Ectodermal cell (in vitro differentiated cells): ENCODE results near the gene KIF9.
"Not testable (repeated sequence)": the region's sequence is repeated elsewhere in the genome, so short reads cannot be mapped to it uniquely, and the experiment has no call there.

ENCODE experiments used
- H3K27ac ChIP-seq: 2 replicates; pipeline ENCODE4 v1.7.0; 2013; ENCODE audit warnings: mild to moderate bottlenecking, low read depth, low read length; ENCODE audit not compliant: insufficient read depth, poor library complexity, severe bottlenecking
- H3K27me3 ChIP-seq: 2 replicates; pipeline ENCODE4 v1.7.0; 2013; ENCODE audit warnings: mild to moderate bottlenecking, low read length; ENCODE audit not compliant: insufficient read depth, control insufficient read depth, poor library complexity, severe bottlenecking
- H3K36me3 ChIP-seq: one replicate; pipeline ENCODE4 v1.7.0; 2013; ENCODE audit warnings: low read length; ENCODE audit not compliant: control insufficient read depth, insufficient read depth
- H3K4me1 ChIP-seq: one replicate; pipeline ENCODE4 v1.7.0; 2013; ENCODE audit warnings: low read length; ENCODE audit not compliant: control insufficient read depth, insufficient read depth
- H3K4me3 ChIP-seq: 2 replicates; pipeline ENCODE4 v1.7.0; 2013; ENCODE audit warnings: low read depth, low read length, control low read depth; ENCODE audit not compliant: insufficient read depth
- H3K9me3 ChIP-seq: 2 replicates; pipeline ENCODE4 v1.7.0; 2013; ENCODE audit warnings: mild to moderate bottlenecking, low read length, moderate library complexity; ENCODE audit not compliant: control insufficient read depth
- WGBS, 2 experiments: methylation state at CpG; one replicate each; pipeline ENCODE4 v1.1.7; 2013; ENCODE audit warnings: missing lambda C conversion rate in 2 of 2; 5-methylcytosine and 5-hydroxymethylcytosine counted together

Gene KIF9

DNA sequence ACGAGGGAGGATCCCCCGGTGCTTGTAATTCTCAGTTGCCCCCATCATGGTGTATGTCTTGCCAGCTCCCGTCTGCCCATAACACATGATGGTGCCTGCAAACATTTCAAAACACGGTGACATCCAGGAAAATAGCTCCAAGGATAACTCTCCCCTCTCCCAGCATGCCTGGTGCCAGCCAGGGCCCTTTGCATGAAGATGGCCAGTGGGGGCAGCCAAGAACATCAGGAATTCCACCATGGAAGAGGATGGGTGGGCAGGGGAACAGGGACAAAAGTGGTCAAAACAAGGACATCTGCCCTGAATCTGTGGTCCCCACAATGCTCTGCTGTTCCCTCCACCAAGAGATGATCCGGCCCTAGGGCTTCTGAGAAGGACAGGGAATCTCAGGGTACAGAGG lies 9.0 kb downstream of the KIF9 start:
- no peaks in the 10 kb centered on the region for H3K9me3 ChIP-seq
- H3K36me3 ChIP-seq = no peaks in the 10 kb centered on the region
- H3K4me1 ChIP-seq = no peaks in the 10 kb centered on the region
- H3K27ac ChIP-seq = no peak overlapping the region
- H3K4me3 ChIP-seq = no peak overlapping the region
- no peaks in the 10 kb centered on the region for H3K27me3 ChIP-seq
- 91 to 96% methylated on average over 5 of the region's 5 CpGs for WGBS, 2 experiments

DNA sequence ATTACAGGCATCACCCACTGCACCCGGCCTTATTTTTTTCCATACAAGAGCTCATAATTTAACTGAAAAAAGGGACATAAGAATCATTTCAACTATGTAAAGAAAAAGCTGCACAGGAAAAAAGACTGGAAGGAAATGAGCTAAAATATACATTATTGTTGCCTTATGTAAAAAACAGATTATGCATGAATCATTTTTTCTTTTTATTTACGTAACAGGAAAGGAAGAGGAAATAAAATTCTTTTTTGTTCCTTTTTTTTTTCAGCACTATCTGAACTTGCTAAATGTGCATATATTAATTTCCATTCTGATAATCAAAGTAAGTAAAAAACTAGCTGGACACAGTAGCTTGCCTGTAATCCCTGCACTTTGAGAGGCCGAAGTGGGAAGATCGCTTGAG lies 12.1 kb downstream of the KIF9 start:
- 98 to 99% methylated on average over 3 of the region's 4 CpGs for WGBS, 2 experiments
- Histone ChIP-seq H3K36me3 (no peaks in the 10 kb centered on the region), H3K4me1 (no peaks in the 10 kb centered on the region), H3K9me3 (no peaks in the 10 kb centered on the region), H3K27ac (no peak overlapping the region), H3K4me3 (no peak overlapping the region), H3K27me3 (no peaks in the 10 kb centered on the region)

DNA sequence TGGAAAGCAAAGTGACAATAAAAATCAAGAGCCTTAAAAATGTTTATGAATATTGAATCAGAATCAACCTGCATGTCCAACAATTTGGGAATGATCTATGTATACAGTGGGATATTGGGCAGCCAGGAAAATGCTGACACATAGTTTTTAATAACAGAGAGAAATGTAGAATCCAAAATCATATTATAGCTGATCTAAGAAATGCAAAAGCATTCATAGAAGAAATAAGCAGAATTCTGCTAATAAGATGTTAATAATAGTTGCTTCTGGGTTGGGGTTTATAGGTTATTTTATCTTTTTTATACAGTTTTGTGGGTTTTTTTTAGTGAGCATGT lies 15.1 kb downstream of the KIF9 start:
- Histone ChIP-seq H3K27ac (no peak overlapping the region), H3K4me3 (no peak overlapping the region), H3K27me3 (no peaks in the 10 kb centered on the region)

DNA sequence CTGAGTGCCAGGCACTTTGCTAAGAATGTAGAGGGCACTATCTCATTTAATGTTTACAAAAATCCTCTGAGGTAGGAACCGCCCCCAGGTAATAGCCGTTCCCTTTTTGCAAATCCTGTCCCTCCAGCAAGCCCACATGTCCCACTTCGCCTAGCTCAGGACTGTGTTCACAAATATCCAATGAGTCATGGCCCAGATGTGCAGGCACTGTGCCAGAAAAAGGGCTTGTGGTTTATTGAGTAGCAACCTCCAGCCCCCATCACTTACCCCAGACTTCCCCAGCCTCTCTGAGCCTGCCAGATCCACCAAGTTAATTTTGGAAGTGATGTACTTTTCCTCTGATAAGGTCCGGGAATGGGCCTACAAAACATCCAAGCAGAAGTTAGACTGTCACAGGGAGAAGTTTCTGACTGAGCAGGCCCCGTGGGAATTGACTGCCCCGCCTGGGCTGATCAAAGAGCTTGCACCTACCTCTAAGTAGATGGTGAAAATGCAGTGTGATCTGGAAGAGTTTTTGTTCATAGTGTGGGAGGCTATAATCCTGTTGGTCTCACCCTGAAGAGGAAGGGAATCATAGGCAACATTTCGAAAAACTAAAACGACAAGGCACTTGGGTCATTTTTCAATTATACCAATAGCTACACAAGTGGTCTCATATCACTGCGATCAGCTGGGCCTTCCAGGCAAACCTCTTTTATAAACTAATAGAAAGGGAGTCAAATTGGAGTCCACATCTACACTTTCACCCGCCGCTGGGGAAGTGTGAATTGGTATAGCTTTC lies 15.7 kb downstream of the KIF9 start:
- Histone ChIP-seq H3K27ac (no peak overlapping the region), H3K36me3 (no peaks in the 10 kb centered on the region), H3K9me3 (no peaks in the 10 kb centered on the region), H3K4me1 (no peaks in the 10 kb centered on the region), H3K4me3 (no peak overlapping the region), H3K27me3 (no peaks in the 10 kb centered on the region)
- 91 to 95% methylated on average over 9 to 11 of the region's 11 CpGs for WGBS, 2 experiments

More for the DNA sequence above, 15.1 kb downstream of the KIF9 start:
- no peaks in the 10 kb centered on the region for H3K9me3 ChIP-seq
- H3K36me3 ChIP-seq = no peaks in the 10 kb centered on the region
- H3K4me1 ChIP-seq = no peaks in the 10 kb centered on the region

DNA sequence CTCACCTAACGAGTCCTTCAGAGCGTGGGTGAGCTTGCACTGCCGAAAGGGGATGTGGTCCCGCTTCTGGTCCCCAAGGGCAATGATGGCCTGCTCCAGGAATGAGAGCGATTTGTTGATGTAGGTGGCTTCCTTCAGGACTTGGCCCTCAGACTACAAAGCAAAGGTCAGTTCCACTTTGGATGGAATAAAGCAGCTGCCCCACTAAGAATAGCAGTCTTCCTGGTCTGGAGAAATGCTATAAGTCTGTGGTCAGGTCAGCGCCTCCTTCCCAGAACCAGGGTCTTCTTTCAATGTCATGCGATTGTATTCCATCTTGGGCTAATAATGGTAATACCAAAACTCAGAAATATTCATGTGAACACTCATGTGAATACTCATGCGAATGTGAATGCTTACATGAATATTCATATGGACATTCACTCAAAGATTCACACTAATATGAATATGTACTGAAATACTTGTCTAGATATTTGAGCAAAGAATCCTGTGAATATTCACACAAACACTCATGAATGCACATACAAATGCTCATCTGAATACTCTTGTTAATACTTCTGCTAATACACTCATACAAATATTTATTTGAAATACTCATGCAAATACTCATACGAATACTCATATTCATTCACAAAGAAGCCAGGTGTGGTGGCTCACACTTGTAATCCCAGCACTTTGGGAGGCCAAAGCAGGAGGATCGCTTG lies 16.7 kb downstream of the KIF9 start:
- WGBS, 2 experiments = 92 to 96% methylated on average over 9 to 10 of the region's 10 CpGs
- Histone ChIP-seq H3K9me3 (no peaks in the 10 kb centered on the region), H3K4me3 (no peak overlapping the region), H3K36me3 (no peaks in the 10 kb centered on the region), H3K27me3 (no peaks in the 10 kb centered on the region), H3K27ac (no peak overlapping the region), H3K4me1 (no peaks in the 10 kb centered on the region)

DNA sequence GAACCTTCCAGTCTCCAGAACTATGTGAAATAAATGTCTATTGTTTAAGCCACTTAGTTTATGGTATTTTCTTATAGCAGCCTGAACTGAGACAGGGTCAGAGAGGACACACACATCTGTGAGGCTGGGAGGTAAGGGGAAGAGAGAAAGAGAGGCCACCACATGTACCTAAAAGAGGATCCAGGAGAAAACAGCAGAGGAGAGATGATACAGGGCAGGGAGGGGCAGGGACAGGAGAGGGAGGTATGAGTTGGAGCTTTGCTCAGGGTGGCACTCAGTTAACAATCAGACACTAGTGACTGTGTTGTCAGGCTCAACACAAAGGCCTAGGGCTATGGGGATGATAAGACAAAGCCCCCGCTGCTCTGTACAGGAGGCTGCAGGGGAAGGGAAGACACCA lies 17.6 kb downstream of the KIF9 start:
- WGBS, 2 experiments = 86 to 94% methylated on average over 1 of the region's 1 CpG
- no peaks in the 10 kb centered on the region for H3K9me3 ChIP-seq
- H3K27ac ChIP-seq = no peak overlapping the region
- no peaks in the 10 kb centered on the region for H3K27me3 ChIP-seq
- no peaks in the 10 kb centered on the region for H3K4me1 ChIP-seq
- no peak overlapping the region for H3K4me3 ChIP-seq
- no peaks in the 10 kb centered on the region for H3K36me3 ChIP-seq

DNA sequence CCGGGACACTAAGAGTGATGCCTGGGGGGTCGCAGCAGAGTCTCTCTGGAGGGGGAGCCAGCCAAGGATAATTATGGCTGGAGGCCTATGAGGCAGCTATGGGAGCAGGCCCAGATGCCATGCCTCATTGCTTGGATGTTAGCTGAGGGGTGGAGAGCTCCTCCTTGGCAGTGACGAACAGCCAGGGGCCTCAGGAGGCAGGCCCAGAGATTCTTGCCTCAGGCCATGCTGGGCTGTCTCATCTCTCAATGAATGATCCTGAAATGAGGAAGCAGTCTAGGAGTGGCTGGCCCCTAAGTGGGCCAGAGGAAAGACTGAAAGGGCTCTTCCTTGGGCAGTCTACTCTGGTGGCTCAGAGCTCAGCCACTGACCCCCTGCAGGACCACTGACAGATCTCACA lies 21.3 kb downstream of the KIF9 start:
- no peak overlapping the region for H3K4me3 ChIP-seq
- H3K27me3 ChIP-seq = no peaks in the 10 kb centered on the region
- H3K9me3 ChIP-seq = no peaks in the 10 kb centered on the region
- H3K4me1 ChIP-seq = peaks cover 6% of the 10 kb centered on the region
- no peaks in the 10 kb centered on the region for H3K36me3 ChIP-seq
- H3K27ac ChIP-seq = no peak overlapping the region
- 80 to 89% methylated on average over 3 of the region's 3 CpGs for WGBS, 2 experiments

DNA sequence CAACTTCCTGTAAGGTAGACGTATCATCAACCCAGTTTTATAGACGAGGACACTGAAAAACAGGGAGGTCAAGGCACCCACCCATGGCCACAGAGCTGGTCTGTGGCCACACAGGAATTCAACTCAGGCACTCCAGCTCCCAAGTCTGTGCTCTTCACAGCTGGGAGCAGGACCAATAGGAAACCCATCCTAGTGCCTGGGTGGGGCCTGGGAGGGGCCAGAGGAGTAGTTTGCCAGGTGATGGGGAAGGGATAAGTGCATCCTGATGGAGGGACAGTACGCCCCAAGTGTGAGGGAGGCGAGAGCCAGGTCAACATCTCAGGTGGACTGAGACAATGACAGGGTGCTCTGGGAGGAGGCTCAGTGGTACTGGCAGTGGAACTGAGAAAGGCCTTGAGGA lies 22.0 kb downstream of the KIF9 start:
- Histone ChIP-seq H3K27me3 (no peaks in the 10 kb centered on the region), H3K4me1 (peaks cover 6% of the 10 kb centered on the region), H3K36me3 (no peaks in the 10 kb centered on the region), H3K27ac (no peak overlapping the region), H3K9me3 (no peaks in the 10 kb centered on the region), H3K4me3 (no peak overlapping the region)
- WGBS, 2 experiments = 92 to 94% methylated on average over 4 of the region's 4 CpGs

DNA sequence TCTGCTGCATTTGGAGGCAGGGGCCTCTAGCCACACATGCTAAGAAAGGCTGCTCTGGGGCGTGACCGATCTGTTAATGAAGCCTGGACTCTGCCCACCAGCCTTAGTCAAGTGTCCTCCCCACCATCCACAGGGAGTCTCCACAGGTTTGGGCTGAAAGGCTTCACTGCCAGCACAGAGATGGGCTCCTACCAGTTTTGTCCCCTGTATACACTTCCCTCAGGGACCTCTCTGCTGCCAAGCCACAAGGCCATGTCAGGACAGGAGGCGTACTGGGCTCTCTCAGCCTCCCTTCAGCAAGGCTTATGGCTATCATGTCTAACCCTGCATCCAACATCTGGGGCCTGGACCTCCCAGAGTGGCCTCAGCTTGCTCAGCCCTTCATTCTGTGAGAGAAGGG lies 23.5 kb downstream of the KIF9 start:
- H3K36me3 ChIP-seq = no peaks in the 10 kb centered on the region
- H3K9me3 ChIP-seq = no peaks in the 10 kb centered on the region
- H3K4me1 ChIP-seq = peaks cover 6% of the 10 kb centered on the region
- no peak overlapping the region for H3K4me3 ChIP-seq
- no peaks in the 10 kb centered on the region for H3K27me3 ChIP-seq
- H3K27ac ChIP-seq = no peak overlapping the region
- WGBS, 2 experiments = 90 to 95% methylated on average over 3 of the region's 3 CpGs

DNA sequence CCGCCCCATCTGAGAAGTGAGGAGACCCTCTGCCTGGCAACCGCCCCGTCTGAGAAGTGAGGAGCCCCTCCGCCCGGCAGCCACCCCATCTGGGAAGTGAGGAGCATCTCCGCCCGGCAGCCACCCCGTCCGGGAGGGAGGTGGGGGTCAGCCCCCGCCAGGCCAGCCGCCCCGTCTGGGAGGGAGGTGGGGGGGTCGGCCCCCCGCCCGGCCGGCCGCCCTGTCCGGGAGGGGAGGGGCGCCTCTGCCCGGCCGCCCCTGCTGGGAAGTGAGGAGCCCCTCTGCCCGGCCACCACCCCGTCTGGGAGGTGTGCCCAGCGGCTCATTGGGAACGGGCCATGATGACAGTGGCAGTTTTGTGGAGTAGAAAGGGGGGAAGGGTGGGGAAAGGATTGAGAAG lies 26.3 kb downstream of the KIF9 start:
- H3K9me3 ChIP-seq, H3K4me1 ChIP-seq, H3K4me3 ChIP-seq, H3K27ac ChIP-seq, H3K27me3 ChIP-seq, H3K36me3 ChIP-seq: not testable (repeated sequence)
- 93 to 94% methylated on average over 25 of the region's 25 CpGs for WGBS, 2 experiments
